ENCODE results near the gene PLPP2.

DNA sequence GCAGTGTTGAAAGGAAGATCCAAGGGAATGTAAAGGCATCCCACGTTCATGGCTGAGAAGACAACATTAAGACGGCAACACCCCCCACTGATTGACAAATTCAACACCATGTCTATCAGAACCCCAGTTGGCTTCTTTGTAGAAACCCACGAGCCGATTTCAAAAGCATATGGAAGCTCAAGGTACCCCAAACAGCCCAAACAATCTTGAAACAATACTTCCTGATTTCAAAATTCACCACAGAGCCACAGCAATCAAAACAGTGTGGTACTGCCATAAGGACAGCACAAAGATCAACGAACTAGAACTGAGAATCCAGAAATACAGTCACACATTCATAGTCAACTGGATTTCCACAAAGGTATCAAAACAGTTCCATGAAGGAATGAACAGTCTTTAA lies 47.2 kb upstream of the PLPP2 start:
- no peak for TF ChIP-seq ZNF654 (tag by site-specific recombination; IDR thresholded peaks at IDR 0.05; ENCODE audit: low read depth)
- TF ChIP-seq ZNF530 (tag by site-specific recombination; IDR thresholded peaks at IDR 0.05; ENCODE audit: low read depth), result no peak
- TF ChIP-seq, protein P1, sequence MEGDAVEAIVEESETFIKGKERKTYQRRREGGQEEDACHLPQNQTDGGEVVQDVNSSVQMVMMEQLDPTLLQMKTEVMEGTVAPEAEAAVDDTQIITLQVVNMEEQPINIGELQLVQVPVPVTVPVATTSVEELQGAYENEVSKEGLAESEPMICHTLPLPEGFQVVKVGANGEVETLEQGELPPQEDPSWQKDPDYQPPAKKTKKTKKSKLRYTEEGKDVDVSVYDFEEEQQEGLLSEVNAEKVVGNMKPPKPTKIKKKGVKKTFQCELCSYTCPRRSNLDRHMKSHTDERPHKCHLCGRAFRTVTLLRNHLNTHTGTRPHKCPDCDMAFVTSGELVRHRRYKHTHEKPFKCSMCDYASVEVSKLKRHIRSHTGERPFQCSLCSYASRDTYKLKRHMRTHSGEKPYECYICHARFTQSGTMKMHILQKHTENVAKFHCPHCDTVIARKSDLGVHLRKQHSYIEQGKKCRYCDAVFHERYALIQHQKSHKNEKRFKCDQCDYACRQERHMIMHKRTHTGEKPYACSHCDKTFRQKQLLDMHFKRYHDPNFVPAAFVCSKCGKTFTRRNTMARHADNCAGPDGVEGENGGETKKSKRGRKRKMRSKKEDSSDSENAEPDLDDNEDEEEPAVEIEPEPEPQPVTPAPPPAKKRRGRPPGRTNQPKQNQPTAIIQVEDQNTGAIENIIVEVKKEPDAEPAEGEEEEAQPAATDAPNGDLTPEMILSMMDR (tag by site-specific recombination; IDR thresholded peaks at IDR 0.05), result no peak
- TF ChIP-seq MYNN (tag by site-specific recombination; IDR thresholded peaks at IDR 0.05; ENCODE audit: borderline replicate concordance), result no peak
- TF ChIP-seq ZNF114 (tag by site-specific recombination; IDR thresholded peaks at IDR 0.05), result no peak
